Heart right ventricle (tissue), 16 donors: ENCODE data around the gene RDH16. TPM values are rescaled to one million over a fixed set of nuclear protein-coding genes. Genes with fewer than 3 reads are reported as not detected.
A peak's percentile ranks its signal among the peaks of the same experiment; 100 is the strongest.

Source experiments
- ATAC-seq, 8 donors: fragments of 200-7000 bp; cut with Tn5 transposase; one replicate each; pipeline ENCODE4 v1.9.1; 2020; ENCODE audit warnings: mild to moderate bottlenecking in 8 of 8, moderate library complexity in 8 of 8, moderate number of reproducible peaks in 1 of 8
- DNase-seq, 2 donors: peaks; one replicate each; pipeline ENCODE4 v3.0.0-alpha.2; 2020
- H3K27ac ChIP-seq, 10 donors: fragments of 200-600 bp; sonication (generic) in 2 of 10; one replicate each; pipeline versions ENCODE4 v1.5.0 to v1.8.0; 2020 to 2022; ENCODE audit warnings: mild to moderate bottlenecking in 3 of 10
- H3K27me3 ChIP-seq, 7 donors: fragments of 200-600 bp; one replicate each; pipeline ENCODE4 v1.8.0; 2021 to 2022; ENCODE audit warnings: mild to moderate bottlenecking in 2 of 7
- H3K36me3 ChIP-seq, 9 donors: fragments of 200-600 bp; sonication (generic) in 1 of 9; one replicate each; pipeline versions ENCODE4 v1.5.0 to v1.8.0; 2020 to 2022; ENCODE audit warnings: mild to moderate bottlenecking in 2 of 9
- H3K4me1 ChIP-seq, 9 donors: fragments of 200-600 bp; sonication (generic) in 1 of 9; one replicate each; pipeline versions ENCODE4 v1.5.0 to v1.8.0; 2020 to 2022; ENCODE audit warnings: mild to moderate bottlenecking in 4 of 9
- H3K4me3 ChIP-seq, 10 donors: fragments of 200-600 bp; sonication (generic) in 2 of 10; one replicate each; pipeline versions ENCODE4 v1.5.0 to v1.8.0; 2020 to 2022; ENCODE audit warnings: mild to moderate bottlenecking in 7 of 10, moderate library complexity in 2 of 10
- H3K9me3 ChIP-seq, 11 donors: fragments of 200-600 bp in 10 of 11; sonication (generic) in 2 of 11; one replicate each; pipeline versions ENCODE4 v1.5.0 to v1.8.0; 2013 to 2022; ENCODE audit warnings: mild to moderate bottlenecking in 2 of 11, control low read depth in 1 of 11, moderate library complexity in 1 of 11
- CTCF ChIP-seq, 9 donors: fragments of 200-600 bp; sonication (generic) in 2 of 9; IDR thresholded peaks; one replicate each; pipeline versions ENCODE4 v1.5.0 to v1.8.0; 2021 to 2022; ENCODE audit warnings: antibody characterized with exemption in 9 of 9, mild to moderate bottlenecking in 5 of 9, moderate library complexity in 1 of 9
- WGBS, 2 donors: extraction: QIAGEN DNeasy Blood & Tissue Kit; methylation state at CpG; one replicate each; pipeline ENCODE4 v1.1.7; 2013; ENCODE audit warnings: inconsistent platforms in 1 of 2; 5-methylcytosine and 5-hydroxymethylcytosine counted together
- intact Hi-C, 10 donors: fragments of 100-400 bp; cut with DNase I; formaldehyde crosslinking; loops; one replicate each; pipeline versions ENCODE4 v1.11.1 to v1.14.2; 2022
- polyA plus RNA-seq, 2 donors: library from polyadenylated mRNA; stranded (reverse); fragments of 200-250 nt; gene quantifications; one replicate each; pipeline ENCODE4 v1.2.3, GENCODE V29; 2013
- total RNA-seq, 10 donors: library from RNA; stranded (reverse); fragmentation: NEBNext Ultra II Directional in 3 of 10; extraction: Animal tissue kit (Norgen Biotek cat#: 25700) in 3 of 10; gene quantifications; one replicate each; pipeline versions ENCODE4 v1.2.1 to v1.2.4, GENCODE V29; 2021 to 2023
- donor health status: Arrhythmogenic right ventricular cardiomyopathy.
- donor health status: ischemic (EF 13 %, LVEDD 7.1; RV severe dilation, severe dysfunction).
- donor health status: healthy with polysubstance abuse.
- donor health status: DM: no; HTN: yes; CAD: no.
- donor health status: DM: no; HTN: no; CAD: no.
- donor health status: ischemic (EF 25% LVEDD 6.9; RV normal size, moderate dysfunction).
- donor health status: ischemic (EF 25% LVEDD 5.7; RV mildly dilated, moderate dysfunction).
- donor health status: healthy.
- donor health status: DM: yes; HTN: yes; CAD: no.
- donor health status: Ischemic cardiomyopathy.
- donor health status: ischemic (EF 35%, LVEDD 5.7; RV mildly dilated, moderate dysfunction).
- donor health status: nonischemic (EF 11% LVEDD 7.7; RV severe dilation, severe dysfunction).
- donor health status: DM: yes; HTN: yes; CAD: no.
- donor health status: PGD.
- donor health status: ischemic (EF 29% LVEDD 5.4; RV normal size, mild dysfunction).
- donor health status: nonischemic (EF 23%, LVEDD 6.1; RV moderate dilation, normal function).

The RDH16 gene
- total and polyA plus RNA-seq, 12 donors, result 0.12 to 0.59 (median 0.23) TPM; not detected in 2

- ATAC-seq, result no peak
- Histone ChIP-seq H3K36me3 (peaks cover 0 to 77% (median 29%) of the 10 kb centered on the region in 9 donors), H3K27me3 (no peaks in the 10 kb centered on the region), H3K9me3 (no peaks in the 10 kb centered on the region), H3K4me1 (peaks cover 0 to 26% (median 14%) of the 10 kb centered on the region in 9 donors), H3K4me3 (no peak overlapping the region), H3K27ac (no peak overlapping the region)
- no peak for DNase-seq
- intact Hi-C loops, result no loop called here
- TF ChIP-seq CTCF (IDR thresholded peaks at IDR 0.05), result no peak
- 91 to 94% methylated on average over 4 of the region's 4 CpGs for WGBS, 2 donors
Measured at GRCh38 chr12:56999456-56999855, 42.0 kb upstream of the RDH16 start.

GRCh38 chr12:56998981-56999380, 41.6 kb upstream of the RDH16 start:
- ATAC-seq (no peak), DNase-seq (no peak)
- Histone ChIP-seq H3K27me3 (no peaks in the 10 kb centered on the region), H3K27ac (no peak overlapping the region), H3K36me3 (peaks cover 0 to 72% (median 24%) of the 10 kb centered on the region in 9 donors), H3K9me3 (no peaks in the 10 kb centered on the region), H3K4me3 (no peak overlapping the region), H3K4me1 (peaks cover 0 to 26% (median 14%) of the 10 kb centered on the region in 9 donors)
- TF ChIP-seq CTCF (IDR thresholded peaks at IDR 0.05), result no peak
- intact Hi-C loops, result no loop called here
- WGBS, 2 donors, result 74 to 83% methylated on average over 4 of the region's 4 CpGs

GRCh38 chr12:56998316-56998715, 40.9 kb upstream of the RDH16 start:
- H3K27me3 ChIP-seq, result no peaks in the 10 kb centered on the region
- intact Hi-C loops, result no loop called here
- H3K9me3 ChIP-seq, result no peaks in the 10 kb centered on the region
- H3K36me3 ChIP-seq, result peaks cover 0 to 65% (median 18%) of the 10 kb centered on the region in 9 donors
- DNase-seq (no peak), ATAC-seq (no peak)
- H3K4me1 ChIP-seq, result peaks cover 0 to 26% (median 14%) of the 10 kb centered on the region in 9 donors
- TF ChIP-seq CTCF (IDR thresholded peaks at IDR 0.05), result no peak
- no peak overlapping the region for H3K4me3 ChIP-seq
- no peak overlapping the region for H3K27ac ChIP-seq
- WGBS, 2 donors, result 86 to 90% methylated on average over 6 of the region's 6 CpGs

GRCh38 chr12:56996793-56997545, 39.6 kb upstream of the RDH16 start:
- WGBS, 2 donors, result 66 to 70% methylated on average over 12 of the region's 12 CpGs
- no peak overlapping the region for H3K27ac ChIP-seq
- H3K27me3 ChIP-seq, result no peaks in the 10 kb centered on the region
- H3K36me3 ChIP-seq, result peaks cover 0 to 52% (median 5%) of the 10 kb centered on the region in 9 donors
- DNase-seq, result no peak
- TF ChIP-seq CTCF (IDR thresholded peaks at IDR 0.05), result no peak
- H3K4me3 ChIP-seq, result no peak overlapping the region
- ATAC-seq, result peak in 2 of 8 donors; percentile 8 to 33
- no peaks in the 10 kb centered on the region for H3K9me3 ChIP-seq
- peaks cover 0 to 27% (median 16%) of the 10 kb centered on the region in 9 donors for H3K4me1 ChIP-seq
- intact Hi-C loops, result no loop called here
